ENCODE data around the gene IFRD2. TPM values are rescaled to one million over a fixed set of nuclear protein-coding genes. Genes with fewer than 3 reads are reported as not detected.

The IFRD2 gene
- total RNA-seq, 1 donor from 2014 or later: 77.7 TPM

DNA sequence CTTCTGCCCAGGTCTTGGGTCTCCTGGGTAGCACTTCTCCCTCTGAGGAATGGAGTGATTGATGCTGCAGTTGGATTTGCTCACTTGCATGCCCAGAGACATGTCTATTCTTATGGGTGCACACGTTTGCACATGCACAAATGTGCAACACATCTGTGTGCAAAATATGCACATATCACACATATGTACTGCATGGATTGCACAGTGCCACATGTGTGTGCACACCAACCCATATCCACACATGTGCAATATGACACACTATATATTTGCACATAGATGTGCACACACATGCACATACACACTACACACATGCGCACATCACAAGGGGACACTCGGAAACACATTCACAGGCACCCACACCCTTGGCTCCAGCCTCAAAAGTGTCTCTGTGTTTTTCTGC lies 24.0 kb downstream of the IFRD2 start:
- Histone ChIP-seq H3K36me3 (ENCODE audit: control insufficient read depth, insufficient read depth, low read length) (no peaks in the 10 kb centered on the region), H3K4me3 (ENCODE audit: low read depth, low read length) (no peak overlapping the region), H3K27me3 (ENCODE audit: control insufficient read depth, insufficient read depth, low read length) (peaks cover 3% of the 10 kb centered on the region)
- DNase-seq (ENCODE audit: low read depth): no peak
- TF ChIP-seq, protein P1, sequence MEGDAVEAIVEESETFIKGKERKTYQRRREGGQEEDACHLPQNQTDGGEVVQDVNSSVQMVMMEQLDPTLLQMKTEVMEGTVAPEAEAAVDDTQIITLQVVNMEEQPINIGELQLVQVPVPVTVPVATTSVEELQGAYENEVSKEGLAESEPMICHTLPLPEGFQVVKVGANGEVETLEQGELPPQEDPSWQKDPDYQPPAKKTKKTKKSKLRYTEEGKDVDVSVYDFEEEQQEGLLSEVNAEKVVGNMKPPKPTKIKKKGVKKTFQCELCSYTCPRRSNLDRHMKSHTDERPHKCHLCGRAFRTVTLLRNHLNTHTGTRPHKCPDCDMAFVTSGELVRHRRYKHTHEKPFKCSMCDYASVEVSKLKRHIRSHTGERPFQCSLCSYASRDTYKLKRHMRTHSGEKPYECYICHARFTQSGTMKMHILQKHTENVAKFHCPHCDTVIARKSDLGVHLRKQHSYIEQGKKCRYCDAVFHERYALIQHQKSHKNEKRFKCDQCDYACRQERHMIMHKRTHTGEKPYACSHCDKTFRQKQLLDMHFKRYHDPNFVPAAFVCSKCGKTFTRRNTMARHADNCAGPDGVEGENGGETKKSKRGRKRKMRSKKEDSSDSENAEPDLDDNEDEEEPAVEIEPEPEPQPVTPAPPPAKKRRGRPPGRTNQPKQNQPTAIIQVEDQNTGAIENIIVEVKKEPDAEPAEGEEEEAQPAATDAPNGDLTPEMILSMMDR (IDR thresholded peaks at IDR 0.05; ENCODE audit: insufficient read depth, low read length, poor library complexity, severe bottlenecking): no peak

DNA sequence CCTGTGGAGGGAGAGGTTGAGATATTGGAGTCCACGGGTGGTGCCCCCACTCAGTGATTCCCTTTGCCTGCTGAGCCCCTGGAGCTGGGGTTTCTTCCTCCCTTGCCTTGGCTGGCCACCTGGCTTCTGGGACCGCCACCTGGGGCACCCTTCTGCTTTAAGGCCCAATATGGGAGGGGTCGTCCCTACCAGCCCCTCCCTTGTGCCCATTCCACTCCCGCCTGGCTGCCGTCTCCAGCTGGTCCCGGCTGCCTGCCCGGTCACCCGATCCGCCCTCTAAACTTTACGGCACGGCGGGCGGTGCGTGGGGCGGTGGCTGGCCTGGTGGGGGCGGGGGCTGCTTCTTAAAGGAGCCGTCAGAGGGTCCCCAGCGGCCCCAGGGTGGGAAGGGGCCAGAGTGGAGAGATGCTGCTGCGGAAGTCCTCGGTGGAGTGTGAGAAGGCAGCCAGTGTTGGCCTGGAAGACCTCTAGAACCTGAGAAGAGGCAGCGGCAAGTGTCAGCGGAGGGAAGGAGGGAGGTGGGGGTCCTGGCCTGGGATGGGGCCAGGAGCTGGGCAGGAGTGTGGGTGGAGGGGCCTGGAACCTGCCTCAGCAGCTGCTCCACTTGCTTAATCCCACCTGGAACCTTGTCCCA lies 24.8 kb downstream of the IFRD2 start:
- Histone ChIP-seq H3K36me3 (ENCODE audit: control insufficient read depth, insufficient read depth, low read length) (no peaks in the 10 kb centered on the region), H3K4me3 (ENCODE audit: low read depth, low read length) (peak overlapping the region; percentile 37), H3K27me3 (ENCODE audit: control insufficient read depth, insufficient read depth, low read length) (no peaks in the 10 kb centered on the region)
- DNase-seq (ENCODE audit: low read depth): no peak
- TF ChIP-seq, protein P1 (IDR thresholded peaks at IDR 0.05; ENCODE audit: insufficient read depth, low read length, poor library complexity, severe bottlenecking): no peak

GRCh38 chr3:50266836-50267235 lies 25.4 kb downstream of the IFRD2 start:
- DNase-seq (ENCODE audit: low read depth): no peak
- Histone ChIP-seq H3K4me3 (ENCODE audit: low read depth, low read length) (peak overlapping the region; percentile 37), H3K27me3 (ENCODE audit: control insufficient read depth, insufficient read depth, low read length) (no peaks in the 10 kb centered on the region), H3K36me3 (ENCODE audit: control insufficient read depth, insufficient read depth, low read length) (no peaks in the 10 kb centered on the region)
- TF ChIP-seq, protein P1 (IDR thresholded peaks at IDR 0.05; ENCODE audit: insufficient read depth, low read length, poor library complexity, severe bottlenecking): no peak

GRCh38 chr3:50266017-50266416 lies 26.2 kb downstream of the IFRD2 start:
- TF ChIP-seq, protein P1 (IDR thresholded peaks at IDR 0.05; ENCODE audit: insufficient read depth, low read length, poor library complexity, severe bottlenecking): no peak
- no peaks in the 10 kb centered on the region for H3K27me3 ChIP-seq (ENCODE audit: control insufficient read depth, insufficient read depth, low read length)
- H3K4me3 ChIP-seq (ENCODE audit: low read depth, low read length): no peak overlapping the region
- no peak for DNase-seq (ENCODE audit: low read depth)
- H3K36me3 ChIP-seq (ENCODE audit: control insufficient read depth, insufficient read depth, low read length): no peaks in the 10 kb centered on the region

DNA sequence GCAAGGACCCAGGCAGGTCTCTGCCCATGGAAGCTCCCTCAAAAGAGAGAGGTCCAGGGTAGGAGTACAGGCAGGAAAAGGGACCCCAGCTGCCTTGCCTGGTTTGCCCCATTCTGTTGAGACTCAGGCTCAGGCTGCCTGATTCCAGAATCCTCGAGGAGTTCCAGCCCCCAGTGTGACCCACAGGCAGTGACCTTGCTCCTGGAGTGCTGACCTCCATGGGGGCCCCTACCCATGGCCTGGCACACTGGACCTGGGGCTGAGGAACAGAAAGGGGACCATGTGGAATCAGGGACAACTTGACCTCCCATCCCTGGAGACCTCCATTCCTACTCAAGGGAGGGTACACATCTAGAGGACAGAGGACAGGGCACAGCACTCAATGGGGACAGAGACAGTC lies 26.7 kb downstream of the IFRD2 start:
- H3K27me3 ChIP-seq (ENCODE audit: control insufficient read depth, insufficient read depth, low read length): no peaks in the 10 kb centered on the region
- no peak for DNase-seq (ENCODE audit: low read depth)
- TF ChIP-seq, protein P1 (IDR thresholded peaks at IDR 0.05; ENCODE audit: insufficient read depth, low read length, poor library complexity, severe bottlenecking): no peak
- no peaks in the 10 kb centered on the region for H3K36me3 ChIP-seq (ENCODE audit: control insufficient read depth, insufficient read depth, low read length)
- H3K4me3 ChIP-seq (ENCODE audit: low read depth, low read length): no peak overlapping the region

GRCh38 chr3:50264964-50265485 lies 27.2 kb downstream of the IFRD2 start:
- TF ChIP-seq, protein P1 (IDR thresholded peaks at IDR 0.05; ENCODE audit: insufficient read depth, low read length, poor library complexity, severe bottlenecking): no peak
- Histone ChIP-seq H3K4me3 (ENCODE audit: low read depth, low read length) (no peak overlapping the region), H3K36me3 (ENCODE audit: control insufficient read depth, insufficient read depth, low read length) (no peaks in the 10 kb centered on the region), H3K27me3 (ENCODE audit: control insufficient read depth, insufficient read depth, low read length) (no peaks in the 10 kb centered on the region)
- peak; percentile 32 for DNase-seq (ENCODE audit: low read depth)

Measured in kidney epithelial cell (primary cell).